ENCODE data around the gene THBS2.
"Not testable (repeated sequence)": the region's sequence is repeated elsewhere in the genome, so short reads cannot be mapped to it uniquely, and the experiment has no call there.

THBS2 gene

DNA sequence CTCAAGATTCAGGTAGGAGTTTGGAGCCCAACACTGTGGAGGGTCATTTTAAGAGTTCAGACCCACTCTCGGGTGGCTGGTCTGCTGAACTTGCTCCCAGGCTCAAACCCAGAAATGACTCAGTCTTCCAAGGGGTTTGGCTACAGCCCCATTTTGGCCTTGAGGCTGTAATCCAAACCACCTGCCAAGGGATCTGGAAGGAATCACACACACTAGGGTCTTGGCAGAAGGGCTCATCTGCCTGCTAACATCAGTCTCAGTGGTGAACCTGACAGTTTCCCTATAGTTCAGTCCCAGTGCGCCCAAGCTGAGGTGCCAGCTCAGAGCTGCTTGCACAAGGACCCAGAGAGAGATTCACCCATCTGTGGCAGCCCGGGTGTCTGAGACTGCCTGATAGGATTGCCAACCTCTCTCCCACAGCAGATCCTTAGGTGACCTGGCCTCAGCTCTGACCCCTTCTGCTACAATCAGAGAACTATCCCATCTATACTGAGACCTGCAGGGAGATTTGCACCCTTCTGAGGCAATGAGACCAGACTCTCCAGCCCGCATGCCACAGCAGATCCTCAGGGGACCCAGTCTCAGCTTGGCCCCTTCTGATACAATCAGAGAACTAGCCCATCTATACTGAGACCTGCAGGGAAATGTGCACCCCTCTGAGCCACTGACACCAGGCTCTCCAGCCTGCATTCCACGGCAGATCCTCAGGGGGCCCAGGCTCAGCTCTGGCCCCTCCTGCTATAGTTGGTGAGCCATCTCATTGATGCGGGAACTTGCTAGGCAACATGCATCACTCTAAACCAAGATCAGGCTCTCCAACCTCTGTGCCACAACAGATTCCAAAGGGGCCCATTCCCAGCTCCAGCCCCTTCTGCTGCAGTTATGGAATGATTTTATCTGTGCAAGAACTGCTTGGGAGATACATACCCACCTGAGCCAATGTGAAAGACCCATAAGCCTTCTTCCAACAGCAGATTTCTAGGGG lies 48.2 kb downstream of the THBS2 start:
- DNase-seq: no peak

- no peak for DNase-seq
These were observed 49.5 kb downstream of the THBS2 start for GRCh38 chr6:169204167-169204566.

GRCh38 chr6:169201985-169202384 lies 51.7 kb downstream of the THBS2 start:
- DNase-seq: no peak

GRCh38 chr6:169200893-169201514 lies 52.6 kb downstream of the THBS2 start:
- DNase-seq: no peak

DNA sequence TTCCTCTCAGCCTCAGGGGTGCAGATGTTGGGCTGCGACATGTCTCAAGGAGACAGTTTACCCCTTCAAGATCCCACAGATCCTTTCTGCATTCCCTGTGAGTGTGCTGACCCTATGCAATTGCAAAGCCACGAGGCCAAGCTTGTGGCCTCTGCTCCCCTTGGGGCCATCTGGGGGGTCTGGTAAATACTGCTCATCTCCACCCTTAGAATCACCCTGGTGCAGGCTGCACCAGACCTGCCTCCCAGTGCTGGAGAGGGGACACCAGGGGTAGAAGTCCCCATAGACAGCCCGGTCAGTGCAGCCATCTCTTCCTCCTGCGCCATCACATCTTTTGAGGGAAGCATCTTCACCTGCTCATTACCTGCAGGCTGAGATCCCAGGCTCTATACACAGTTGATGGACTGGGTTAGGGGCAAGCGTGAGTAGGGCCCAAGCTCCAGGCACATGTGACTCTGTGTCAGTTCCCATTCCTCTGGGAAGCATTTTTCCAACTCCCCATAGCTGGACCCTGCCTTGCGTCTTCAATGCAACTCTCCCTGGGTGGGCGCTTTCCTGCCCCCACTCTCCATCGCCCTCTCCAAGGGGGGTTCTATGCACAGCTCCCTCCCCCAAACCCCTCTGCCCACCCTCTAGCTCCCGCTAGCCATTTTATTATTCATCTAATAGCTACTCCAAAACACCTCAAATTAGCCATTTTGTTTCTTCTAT lies 53.9 kb downstream of the THBS2 start:
- no peak for DNase-seq

DNA sequence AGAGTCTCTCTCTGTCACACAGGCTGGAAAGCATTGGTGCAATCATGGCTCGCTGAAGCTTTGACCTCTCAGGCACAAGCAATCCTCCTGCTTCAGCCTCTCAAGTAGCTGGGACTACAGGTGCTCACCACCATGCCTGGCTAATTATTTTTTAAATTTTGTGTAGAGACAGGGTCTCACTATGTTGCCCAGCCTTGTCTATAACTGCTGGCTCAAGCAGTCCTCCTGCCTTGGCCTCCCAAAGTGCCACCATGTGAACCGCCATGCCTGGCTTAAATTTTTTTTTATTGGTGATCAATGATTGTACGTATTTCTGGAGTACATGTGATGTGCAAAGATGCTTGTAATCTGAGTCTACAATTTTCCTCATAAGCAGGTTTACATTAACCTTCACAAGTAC lies 54.8 kb downstream of the THBS2 start:
- no peak for DNase-seq

DNA sequence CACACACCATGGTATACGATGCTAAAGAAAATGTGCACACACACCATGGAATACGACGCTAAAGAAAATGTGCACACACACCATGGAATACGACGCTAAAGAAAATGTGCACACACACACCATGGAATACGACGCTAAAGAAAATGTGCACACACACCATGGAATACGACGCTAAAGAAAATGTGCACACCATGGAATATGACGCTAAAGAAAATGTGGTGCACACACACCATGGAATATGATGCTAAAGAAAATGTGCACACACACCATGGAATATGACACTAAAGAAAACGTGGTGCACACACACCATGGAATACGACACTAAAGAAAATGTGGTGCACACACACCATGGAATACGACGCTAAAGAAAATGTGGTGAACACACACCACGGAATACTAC lies 55.7 kb downstream of the THBS2 start:
- not testable (repeated sequence) for DNase-seq

GRCh38 chr6:169196279-169196678 lies 57.4 kb downstream of the THBS2 start:
- not testable (repeated sequence) for DNase-seq

GRCh38 chr6:169194737-169195136 lies 58.9 kb downstream of the THBS2 start:
- DNase-seq: no peak

- peak; percentile 10 for DNase-seq
These were observed 62.7 kb downstream of the THBS2 start for GRCh38 chr6:169190970-169191369.

GRCh38 chr6:169190144-169190584 lies 63.5 kb downstream of the THBS2 start:
- no peak for DNase-seq

DNA sequence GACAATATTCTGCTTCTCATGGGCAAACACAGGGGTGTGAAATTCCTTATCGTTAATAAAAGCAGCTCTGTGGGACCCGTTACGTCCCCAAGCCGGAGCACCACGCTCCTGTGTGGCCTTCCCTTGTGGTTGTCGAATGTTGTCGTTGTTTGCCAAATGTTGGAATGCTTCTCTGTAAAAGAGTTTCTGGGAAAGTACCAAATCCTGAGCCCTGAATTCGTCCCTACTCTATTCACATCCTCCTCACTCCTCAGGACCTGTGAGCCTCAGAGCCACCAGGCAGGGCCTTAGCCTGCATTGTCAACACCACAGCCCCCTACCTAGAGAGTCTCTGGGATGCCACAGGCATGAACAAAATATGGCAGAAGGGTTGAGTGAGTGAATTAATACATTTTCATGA lies 64.0 kb downstream of the THBS2 start:
- no peak for DNase-seq

DNA sequence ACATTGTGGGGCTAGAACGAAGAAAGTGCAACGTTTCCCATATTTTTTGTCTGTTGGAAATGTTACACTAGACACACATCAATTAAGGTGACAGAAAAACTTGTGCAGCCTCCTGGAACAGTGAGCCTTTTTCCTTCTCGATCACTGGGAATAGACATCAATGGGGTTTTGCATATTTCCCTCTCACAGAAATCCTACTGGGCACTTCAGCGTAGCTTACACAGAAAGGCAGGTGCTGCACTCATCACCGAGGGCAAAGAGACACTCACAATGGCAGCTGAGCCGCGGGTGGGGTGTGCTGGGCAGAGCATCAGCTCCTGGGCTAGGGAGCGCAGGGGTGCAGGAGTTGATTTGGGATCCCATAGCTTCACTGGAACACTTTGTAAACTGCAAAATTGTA lies 64.5 kb downstream of the THBS2 start:
- DNase-seq: peak; percentile 98

DNA sequence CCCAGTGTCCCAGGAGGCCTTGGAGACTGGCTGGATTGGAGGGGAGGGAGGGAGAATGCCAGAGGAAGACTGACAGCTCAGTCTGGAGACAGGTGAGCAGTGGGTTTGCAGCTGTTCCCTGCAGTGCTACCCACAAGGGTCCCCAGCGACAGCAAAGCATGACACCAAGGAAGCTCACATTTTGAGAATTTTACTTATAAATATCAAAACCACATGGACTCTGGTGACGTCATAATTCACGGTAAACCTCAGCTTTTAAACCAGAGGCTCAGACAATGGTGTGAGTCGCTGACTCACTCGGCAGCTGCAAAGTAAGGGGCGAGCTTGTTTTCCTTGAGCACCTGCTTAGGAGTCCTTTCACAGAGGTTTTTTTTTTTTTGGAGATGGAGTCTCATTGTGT lies 65.2 kb downstream of the THBS2 start:
- peak; percentile 80 for DNase-seq

- DNase-seq: no peak
These were observed 65.6 kb downstream of the THBS2 start for GRCh38 chr6:169188051-169188470.

DNA sequence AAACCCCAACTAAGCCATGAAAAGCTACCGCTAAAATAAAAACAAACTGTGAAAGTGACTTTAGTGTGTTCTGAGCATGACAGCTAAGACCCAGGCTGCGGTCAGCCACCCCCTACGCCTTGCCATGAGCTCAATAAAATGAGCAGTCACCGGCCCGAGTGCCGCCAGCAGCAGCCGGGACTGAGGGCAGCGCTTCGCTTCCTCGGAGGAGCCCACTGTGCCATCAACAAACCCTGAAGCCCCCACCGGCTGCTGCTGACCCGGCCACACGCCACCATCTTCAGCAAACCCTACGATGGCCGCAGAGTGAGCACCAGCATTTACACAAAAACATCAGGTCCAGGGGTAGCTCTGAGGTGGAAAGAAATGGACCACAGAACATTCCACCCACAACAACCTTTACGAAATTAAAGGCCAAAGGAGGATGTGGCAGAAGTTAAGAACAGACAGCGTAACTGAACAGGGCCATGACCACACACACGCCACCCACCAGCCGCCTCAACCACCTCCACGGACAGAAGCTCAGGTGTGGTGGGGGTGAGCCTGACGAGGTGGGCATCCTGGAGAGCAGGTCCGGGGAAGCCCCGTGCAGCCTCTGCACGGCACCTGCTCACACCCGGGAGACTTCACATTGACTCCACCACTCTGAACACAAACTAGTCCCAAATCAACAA lies 67.0 kb downstream of the THBS2 start:
- DNase-seq: no peak

DNA sequence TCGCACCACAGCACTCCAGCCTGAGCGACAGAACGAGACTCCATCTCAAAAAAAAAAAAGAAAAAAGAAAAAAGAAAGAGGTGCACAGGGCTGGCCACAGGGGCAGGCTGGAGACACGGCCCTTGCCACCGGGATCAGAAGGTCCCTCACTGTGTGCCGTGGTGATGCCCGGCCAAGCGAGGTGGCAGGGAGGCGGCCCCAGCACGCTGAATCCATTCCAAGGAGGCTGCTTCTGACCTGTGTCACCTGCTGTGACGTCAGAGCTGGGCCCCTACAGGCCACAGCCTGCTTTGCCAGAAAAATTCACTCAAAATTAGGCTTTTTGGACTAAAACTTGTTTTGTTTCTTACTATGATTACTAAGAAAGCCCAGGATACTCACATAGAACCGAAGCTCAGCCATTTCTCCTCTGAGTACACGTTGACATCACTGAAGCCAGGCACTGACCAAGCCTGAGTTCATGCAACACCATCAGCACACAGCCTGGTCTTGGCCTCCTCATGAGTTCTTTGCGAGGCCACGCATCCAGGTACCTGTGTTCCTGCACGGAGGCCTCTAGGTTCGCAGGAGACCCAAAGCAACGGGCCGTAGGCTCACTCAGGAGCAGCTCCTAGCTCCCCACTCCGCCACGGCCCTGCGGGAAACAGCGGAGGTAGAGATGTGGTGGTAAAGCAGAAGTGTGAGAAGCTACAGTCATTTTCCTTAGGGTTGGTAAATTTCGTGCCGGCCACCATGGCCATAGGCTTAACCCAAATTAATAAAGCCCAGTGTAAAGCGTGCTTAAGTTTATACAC lies 67.8 kb downstream of the THBS2 start:
- DNase-seq: no peak

- DNase-seq: no peak
These were observed 68.6 kb downstream of the THBS2 start for GRCh38 chr6:169185011-169185521.

DNA sequence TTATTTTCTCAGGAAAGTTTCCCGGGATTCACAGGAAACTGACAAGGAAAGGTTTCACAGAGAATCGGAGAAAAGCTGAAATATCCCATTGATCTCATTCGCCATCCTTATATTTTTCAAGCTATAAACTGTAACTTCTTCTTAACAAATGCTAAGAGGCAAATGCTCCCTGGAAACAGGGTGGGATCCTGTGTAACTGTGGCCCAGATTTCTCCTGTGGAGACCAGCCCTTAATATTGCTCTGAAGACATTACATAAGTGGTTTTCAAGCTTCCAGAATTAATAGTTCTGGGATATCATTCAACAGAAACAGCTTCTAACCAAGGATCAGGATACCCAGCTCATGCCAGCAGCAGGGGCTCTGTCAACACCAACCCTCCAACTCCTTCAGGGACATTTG lies 69.2 kb downstream of the THBS2 start:
- no peak for DNase-seq

GRCh38 chr6:169183233-169183632 lies 70.4 kb downstream of the THBS2 start:
- DNase-seq: no peak

GRCh38 chr6:169179831-169180230 lies 73.8 kb downstream of the THBS2 start:
- DNase-seq: not testable (repeated sequence)
